Measurements from ENCODE around the gene GJD3. TPM values are rescaled to one million over a fixed set of nuclear protein-coding genes. Genes with fewer than 3 reads are reported as not detected.

GJD3 gene
- total and polyA plus RNA-seq, 2 of the 4 experiments (the other 2 are of a cell fraction): 0.10 TPM; not detected in 1

- no peak overlapping the region for H2BK15ac ChIP-seq (ENCODE audit: low read depth, low read length)
- BruUV-seq (replicated peaks): no TSS peak
- H4K20me1 ChIP-seq (ENCODE audit: insufficient read depth, low read length): peaks cover 49% of the 10 kb centered on the region
- intact Hi-C loops (cut with micrococcal nuclease): no loop called here
- no peaks in the 10 kb centered on the region for H3K9me3 ChIP-seq (ENCODE audit: control insufficient read depth, insufficient read depth, low read length)
- no peak overlapping the region for H3K4me3 ChIP-seq (ENCODE audit: insufficient read depth, low read depth, low read length)
- DNase-seq (no peak), ATAC-seq (ENCODE audit: low read depth) (no peak)
- no peak overlapping the region for H3K4me2 ChIP-seq (ENCODE audit: low read depth, low read length)
- in situ Hi-C loops (cut with MboI; ENCODE audit: low sequenced_read_pairs): loop anchor here (5.0 to 25.0 kb wide), 4 partner anchors 51 to 1309 kb away; partner anchors contain the start of genes KRT27, KRT28 and WIPF2
- H2AFZ ChIP-seq (replicated peaks; ENCODE audit: low read length, poor library complexity): peak overlapping the region; percentile 33
- H3K9me1 ChIP-seq (ENCODE audit: insufficient read depth, low read length): no peaks in the 10 kb centered on the region
- dilution Hi-C loops (cut with HindIII; ENCODE audit: low sequenced_read_pairs, unreplicated experiment): no loop called here
- no peak overlapping the region for H2AK9ac ChIP-seq (replicated peaks; ENCODE audit: low read depth, low read length, poor library complexity)
- no peak overlapping the region for H4K91ac ChIP-seq (ENCODE audit: insufficient read depth, low read depth, low read length)
- H3K18ac ChIP-seq (ENCODE audit: low read depth, low read length): no peak overlapping the region
- H3K14ac ChIP-seq (replicated peaks; ENCODE audit: low read depth, low read length): no peak overlapping the region
- H4K5ac ChIP-seq (ENCODE audit: low read depth, low read length): no peak overlapping the region
- H3K9ac ChIP-seq (ENCODE audit: low read depth, low read length): no peak overlapping the region
- ChIA-PET POLR2A (ENCODE audit: unreplicated experiment) (interaction anchor here (0.6 kb wide), 1 partner anchor 46 kb away, joined by 3 read pairs; no protein-coding TSS in a partner anchor), CTCF (interaction anchor here (1.4 kb wide), 1 partner anchor 50 kb away, joined by 4 read pairs; no protein-coding TSS in a partner anchor)
- peaks cover 20% of the 10 kb centered on the region; the same call in 1 of the 2 replicates for H3K4me1 ChIP-seq (ENCODE audit: control insufficient read depth, insufficient read depth, low read length)
- H2AK5ac ChIP-seq (ENCODE audit: low read depth, low read length): no peak overlapping the region
- TF ChIP-seq RCOR1 (IDR thresholded peaks at IDR 0.05; ENCODE audit: insufficient replicate concordance, low read length): no peak
- no peak for TF ChIP-seq NFE2L2 (IDR thresholded peaks at IDR 0.05; ENCODE audit: low read depth, low read length)
- TF ChIP-seq, protein P1, sequence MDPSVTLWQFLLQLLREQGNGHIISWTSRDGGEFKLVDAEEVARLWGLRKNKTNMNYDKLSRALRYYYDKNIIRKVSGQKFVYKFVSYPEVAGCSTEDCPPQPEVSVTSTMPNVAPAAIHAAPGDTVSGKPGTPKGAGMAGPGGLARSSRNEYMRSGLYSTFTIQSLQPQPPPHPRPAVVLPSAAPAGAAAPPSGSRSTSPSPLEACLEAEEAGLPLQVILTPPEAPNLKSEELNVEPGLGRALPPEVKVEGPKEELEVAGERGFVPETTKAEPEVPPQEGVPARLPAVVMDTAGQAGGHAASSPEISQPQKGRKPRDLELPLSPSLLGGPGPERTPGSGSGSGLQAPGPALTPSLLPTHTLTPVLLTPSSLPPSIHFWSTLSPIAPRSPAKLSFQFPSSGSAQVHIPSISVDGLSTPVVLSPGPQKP (IDR thresholded peaks at IDR 0.05; ENCODE audit: borderline replicate concordance, low read depth, low read length): no peak
- TF ChIP-seq FOS (IDR thresholded peaks at IDR 0.05; ENCODE audit: low read depth, low read length): no peak
- no peak for TF ChIP-seq RAD21 (IDR thresholded peaks at IDR 0.05; ENCODE audit: low read length)
- TF ChIP-seq, protein P2, sequence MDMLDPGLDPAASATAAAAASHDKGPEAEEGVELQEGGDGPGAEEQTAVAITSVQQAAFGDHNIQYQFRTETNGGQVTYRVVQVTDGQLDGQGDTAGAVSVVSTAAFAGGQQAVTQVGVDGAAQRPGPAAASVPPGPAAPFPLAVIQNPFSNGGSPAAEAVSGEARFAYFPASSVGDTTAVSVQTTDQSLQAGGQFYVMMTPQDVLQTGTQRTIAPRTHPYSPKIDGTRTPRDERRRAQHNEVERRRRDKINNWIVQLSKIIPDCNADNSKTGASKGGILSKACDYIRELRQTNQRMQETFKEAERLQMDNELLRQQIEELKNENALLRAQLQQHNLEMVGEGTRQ (IDR thresholded peaks at IDR 0.05; ENCODE audit: low read depth, low read length): no peak
- no peak for TF ChIP-seq MXI1 (IDR thresholded peaks at IDR 0.05; ENCODE audit: borderline replicate concordance, low read depth, low read length)
- TF ChIP-seq MAZ (IDR thresholded peaks at IDR 0.05; ENCODE audit: borderline replicate concordance, low read depth, low read length): no peak
- TF ChIP-seq RFX5 (IDR thresholded peaks at IDR 0.05; ENCODE audit: low read depth, low read length): no peak
- TF ChIP-seq BHLHE40 (IDR thresholded peaks at IDR 0.05; ENCODE audit: low read depth, low read length): no peak
- TF ChIP-seq CEBPB (IDR thresholded peaks at IDR 0.05; ENCODE audit: low read depth, low read length): no peak
- TF ChIP-seq SMC3 (IDR thresholded peaks at IDR 0.05; ENCODE audit: low read depth, low read length): no peak
- TF ChIP-seq CTCF (conservative IDR thresholded peaks at IDR 0.05; ENCODE audit: low read depth, low read length): no peak
- no peak for TF ChIP-seq CHD1 (IDR thresholded peaks at IDR 0.05; ENCODE audit: low read depth, low read length)
- H3K56ac ChIP-seq (ENCODE audit: extremely low read depth, insufficient read depth, low read length): no peak overlapping the region
- no peak overlapping the region for H2BK120ac ChIP-seq (ENCODE audit: low read depth, low read length)
- no peak overlapping the region for H4K8ac ChIP-seq (ENCODE audit: low read depth in 2 of 2, low read length in 2 of 2)
- H3K23ac ChIP-seq (ENCODE audit: low read depth, low read length): no peak overlapping the region
- peaks cover 63% of the 10 kb centered on the region for H3K36me3 ChIP-seq (ENCODE audit: control insufficient read depth, insufficient read depth, low read length)
- no peak overlapping the region for H3K27ac ChIP-seq (ENCODE audit: insufficient read depth, low read length)
- H3K4ac ChIP-seq (ENCODE audit: low read depth, low read length): no peak overlapping the region
- H3K79me1 ChIP-seq (ENCODE audit: low read depth in 1 of 2, low read length in 2 of 2): peaks cover 24 to 64% of the 10 kb centered on the region in 2 experiments
- H3K27me3 ChIP-seq (ENCODE audit: control insufficient read depth, insufficient read depth, low read length): no peaks in the 10 kb centered on the region
- H2BK20ac ChIP-seq (ENCODE audit: low read depth, low read length): no peak overlapping the region
- WGBS, 2 experiments (ENCODE audit: extremely low coverage in 2 of 2, insufficient read length in 1 of 2): 80% methylated on average over 2 of the region's 9 CpGs; no CpG with 5 or more reads in 1 of the 2 experiments
- H2BK5ac ChIP-seq (ENCODE audit: low read depth, low read length, poor library complexity, severe bottlenecking): no peak overlapping the region
These were observed 11.7 kb downstream of the GJD3 start for GRCh38 chr17:40352779-40353394.
